Measurements from ENCODE around the gene DSP.

DSP gene

GRCh38 chr6:7546896-7547295 lies 5.4 kb downstream of the DSP start:
- no peak for DNase-seq (ENCODE audit: low read depth)
- H3K4me3 ChIP-seq (replicated peaks; ENCODE audit: low read depth, low read length), result no peak overlapping the region
- TF ChIP-seq CTCF (IDR thresholded peaks at IDR 0.05; ENCODE audit: low read length, missing control alignments), result no peak

GRCh38 chr6:7547315-7547714 lies 5.8 kb downstream of the DSP start:
- no peak overlapping the region for H3K4me3 ChIP-seq (replicated peaks; ENCODE audit: low read depth, low read length)
- no peak for TF ChIP-seq CTCF (IDR thresholded peaks at IDR 0.05; ENCODE audit: low read length, missing control alignments)
- no peak for DNase-seq (ENCODE audit: low read depth)

- no peak for TF ChIP-seq CTCF (IDR thresholded peaks at IDR 0.05; ENCODE audit: low read length, missing control alignments)
Observed at GRCh38 chr6:7550433-7550801, 8.9 kb downstream of the DSP start.

GRCh38 chr6:7554533-7555275 lies 13.2 kb downstream of the DSP start:
- TF ChIP-seq CTCF (IDR thresholded peaks at IDR 0.05; ENCODE audit: low read length, missing control alignments), result no peak
- no peak overlapping the region for H3K4me3 ChIP-seq (replicated peaks; ENCODE audit: low read depth, low read length)
- no peak for DNase-seq (ENCODE audit: low read depth)

More at GRCh38 chr6:7550433-7550801, 8.9 kb downstream of the DSP start:
- DNase-seq (ENCODE audit: low read depth), result no peak
- H3K4me3 ChIP-seq (replicated peaks; ENCODE audit: low read depth, low read length), result no peak overlapping the region

- no peak for DNase-seq (ENCODE audit: low read depth)
- TF ChIP-seq CTCF (IDR thresholded peaks at IDR 0.05; ENCODE audit: low read length, missing control alignments), result no peak
- no peak overlapping the region for H3K4me3 ChIP-seq (replicated peaks; ENCODE audit: low read depth, low read length)
Observed at GRCh38 chr6:7555671-7556070, 14.2 kb downstream of the DSP start.

- TF ChIP-seq CTCF (IDR thresholded peaks at IDR 0.05; ENCODE audit: low read length, missing control alignments), result no peak
- DNase-seq (ENCODE audit: low read depth), result no peak
Observed at GRCh38 chr6:7556394-7557106, 15.1 kb downstream of the DSP start.

More at GRCh38 chr6:7556394-7557106, 15.1 kb downstream of the DSP start:
- H3K4me3 ChIP-seq (replicated peaks; ENCODE audit: low read depth, low read length), result no peak overlapping the region
